Endothelial cell of umbilical vein (primary cell): ENCODE results near the gene ARHGEF26.

Experiments used
- CTCF ChIP-seq, 2 donors: IDR thresholded peaks; 1 replicate in 1 of 2; 2 replicates in 1 of 2; pipeline ENCODE4 v1.5.1; 2011; ENCODE audit warnings: low read length in 2 of 2, mild to moderate bottlenecking in 2 of 2, moderate library complexity in 2 of 2, control low read depth in 1 of 2, inconsistent platforms in 1 of 2, low read depth in 1 of 2; ENCODE audit not compliant: insufficient read depth in 1 of 2; ENCODE audit errors: extremely low read depth in 1 of 2
- EZH2 ChIP-seq: IDR thresholded peaks from 2 replicates; pipeline ENCODE4 v1.6.1; 2012; ENCODE audit warnings: borderline replicate concordance, low read depth, mild to moderate bottlenecking, moderate library complexity, low read length, inconsistent platforms; ENCODE audit not compliant: severe bottlenecking
- GATA2 ChIP-seq: IDR thresholded peaks from 2 replicates; pipeline ENCODE4 v1.7.0; 2011; ENCODE audit warnings: low read depth, mild to moderate bottlenecking, moderate library complexity, mixed read lengths, low read length; ENCODE audit not compliant: insufficient read length, insufficient read depth
- MAX ChIP-seq: IDR thresholded peaks from 2 replicates; pipeline ENCODE4 v1.6.1; 2011; ENCODE audit not compliant: insufficient read depth, insufficient read length
- MYC ChIP-seq: IDR thresholded peaks from one replicate; pipeline ENCODE4 v1.6.1; 2011; ENCODE audit warnings: mild to moderate bottlenecking, low read depth, low read length
- POLR2A ChIP-seq: IDR thresholded peaks from 2 replicates; pipeline ENCODE4 v1.6.1; 2012; ENCODE audit warnings: low read depth, mild to moderate bottlenecking, control low read depth, low read length
- POLR2AphosphoS5 ChIP-seq: IDR thresholded peaks from 2 replicates; pipeline ENCODE4 v1.6.1; 2012; ENCODE audit warnings: low read depth, mild to moderate bottlenecking, control low read depth, low read length, moderate library complexity; ENCODE audit not compliant: insufficient read depth

- no peak for TF ChIP-seq CTCF (IDR thresholded peaks at IDR 0.05; ENCODE audit: extremely low read depth in 1 of 2, insufficient read depth in 1 of 2, low read depth in 1 of 2, low read length in 2 of 2)
- TF ChIP-seq MYC = no peak
- no peak for TF ChIP-seq POLR2AphosphoS5
- no peak for TF ChIP-seq MAX
- no peak for TF ChIP-seq POLR2A
- no peak for TF ChIP-seq EZH2
- TF ChIP-seq GATA2 = no peak
These were observed 73.7 kb downstream of the ARHGEF26 start for GRCh38 chr3:154194877-154195276.
